GM12892 (cell line): ENCODE measurements around the gene SNX27.

Source experiments
- POLR2A ChIP-seq: IDR thresholded peaks from 2 replicates; pipeline ENCODE4 v1.6.1; 2011; ENCODE audit warnings: low read depth, low read length, control low read depth
- POLR2AphosphoS5 ChIP-seq: IDR thresholded peaks from 2 replicates; pipeline ENCODE4 v1.6.1; 2011; ENCODE audit warnings: low read depth, low read length, control low read depth
- TAF1 ChIP-seq: IDR thresholded peaks from 2 replicates; pipeline ENCODE4 v1.6.1; 2011; ENCODE audit warnings: low read depth, mild to moderate bottlenecking, control low read depth, low read length, borderline replicate concordance

GRCh38 chr1:151684128-151684527 lies 72.3 kb downstream of the SNX27 start:
- TF ChIP-seq POLR2A: no peak
- no peak for TF ChIP-seq POLR2AphosphoS5
- no peak for TF ChIP-seq TAF1
